SK-N-SH treated with all-trans-retinoic acid at 6 μM for 48 hours (cell line): ENCODE measurements around the gene SYNGR1.

Experiments used
- BACH2 ChIP-seq: fragments of 250-450 bp; sonication (Bioruptor Pico); IDR thresholded peaks from 2 replicates; pipeline ENCODE4 v1.9.0; 2021; ENCODE audit warnings: mild to moderate bottlenecking, borderline replicate concordance
- CSRNP3 ChIP-seq: fragments of 250-450 bp; sonication (Bioruptor Pico); IDR thresholded peaks from 2 replicates; pipeline ENCODE4 v1.5.1; 2021; ENCODE audit warnings: mild to moderate bottlenecking, moderate library complexity
- ESRRG ChIP-seq: fragments of 250-450 bp; sonication (Bioruptor Pico); IDR thresholded peaks from 2 replicates; pipeline ENCODE4 v1.6.1; 2021; ENCODE audit warnings: mild to moderate bottlenecking
- PPARA ChIP-seq: fragments of 250-450 bp; sonication (Bioruptor Pico); IDR thresholded peaks from 2 replicates; pipeline ENCODE4 v1.5.0; 2020; ENCODE audit warnings: mild to moderate bottlenecking, borderline replicate concordance
- RARB ChIP-seq: fragments of 250-450 bp; sonication (Bioruptor Pico); IDR thresholded peaks from 2 replicates; pipeline ENCODE4 v1.8.0; 2021; ENCODE audit warnings: mild to moderate bottlenecking, moderate library complexity
- SNAI2 ChIP-seq: fragments of 250-450 bp; sonication (Bioruptor Pico); IDR thresholded peaks from 2 replicates; pipeline ENCODE4 v1.5.0; 2020; ENCODE audit warnings: mild to moderate bottlenecking, moderate library complexity
- TOX ChIP-seq: fragments of 250-450 bp; sonication (Bioruptor Pico); IDR thresholded peaks from 2 replicates; pipeline ENCODE4 v1.8.0; 2021; ENCODE audit warnings: mild to moderate bottlenecking, moderate library complexity, borderline replicate concordance
- ZFP3 ChIP-seq: fragments of 250-450 bp; sonication (Bioruptor Pico); IDR thresholded peaks from 2 replicates; pipeline ENCODE4 v1.5.0; 2020; ENCODE audit warnings: mild to moderate bottlenecking, moderate library complexity
- ZNF565 ChIP-seq: fragments of 450-650 bp; formaldehyde crosslinking; conservative IDR thresholded peaks from 2 replicates; pipeline ENCODE4 v1.5.0; 2020; ENCODE audit warnings: low read depth, mild to moderate bottlenecking, moderate library complexity
- ZNF70 ChIP-seq: fragments of 450-650 bp; formaldehyde crosslinking; IDR thresholded peaks from 2 replicates; pipeline ENCODE4 v1.5.0; 2020; ENCODE audit warnings: mild to moderate bottlenecking, moderate library complexity
- ZNF8 ChIP-seq: fragments of 450-650 bp; formaldehyde crosslinking; IDR thresholded peaks from 2 replicates; pipeline ENCODE4 v1.5.0; 2020; ENCODE audit warnings: mild to moderate bottlenecking, moderate library complexity

- TF ChIP-seq BACH2 (CRISPR knock-in tag) (no peak), TOX (CRISPR knock-in tag) (no peak), ZFP3 (CRISPR knock-in tag) (no peak), ZNF8 (CRISPR knock-in tag) (no peak), PPARA (no peak), CSRNP3 (no peak), RARB (CRISPR knock-in tag) (no peak), ZNF70 (CRISPR knock-in tag) (no peak), ZNF565 (CRISPR knock-in tag) (no peak), SNAI2 (no peak), ESRRG (CRISPR knock-in tag) (no peak)
These were observed 39.7 kb upstream of the SYNGR1 start for GRCh38 chr22:39309881-39310714.
